RCC 7860 (cell line): ENCODE data around the gene ABCC3.
"Not testable (repeated sequence)": the region's sequence is repeated elsewhere in the genome, so short reads cannot be mapped to it uniquely, and the experiment has no call there.

Experiments used
- DNase-seq: peaks from one replicate; pipeline ENCODE4 v3.0.0-alpha.2; 2015; ENCODE audit warnings: low spot score
- FAIRE-seq: peaks from 2 replicates; lab custom pipeline; 2012; peaks lifted over from hg19 to GRCh38; lab: Jason Lieb, UNC

Gene ABCC3

GRCh38 chr17:50696365-50696879, 61.7 kb downstream of the ABCC3 start:
- no peak for DNase-seq
- FAIRE-seq, result no peak

- FAIRE-seq (no peak), DNase-seq (no peak)
These were observed 62.4 kb downstream of the ABCC3 start for GRCh38 chr17:50697062-50697461.

- DNase-seq (no peak), FAIRE-seq (no peak)
These were observed 63.1 kb downstream of the ABCC3 start for GRCh38 chr17:50697663-50698272.

- DNase-seq, result no peak
- FAIRE-seq, result no peak
These were observed 64.7 kb downstream of the ABCC3 start for GRCh38 chr17:50699410-50699809.

- DNase-seq (no peak), FAIRE-seq (no peak)
These were observed 68.5 kb downstream of the ABCC3 start for GRCh38 chr17:50703162-50703561.

- peak; percentile 18 for FAIRE-seq
- peak; percentile 86 for DNase-seq
These were observed 72.8 kb downstream of the ABCC3 start, which contains the start of gene ANKRD40 for GRCh38 chr17:50707289-50708049. Gene ANKRD40, minus strand, starts transcription at chr17:50707914. Its CDS starts 260 bp downstream, at chr17:50707654.

GRCh38 chr17:50708050-50709000, 73.6 kb downstream of the ABCC3 start:
- no peak for FAIRE-seq
- no peak for DNase-seq

GRCh38 chr17:50709053-50709452, 74.4 kb downstream of the ABCC3 start:
- FAIRE-seq, DNase-seq: not testable (repeated sequence)

GRCh38 chr17:50710025-50710424, 75.3 kb downstream of the ABCC3 start:
- DNase-seq (no peak), FAIRE-seq (no peak)

GRCh38 chr17:50710650-50711049, 76.0 kb downstream of the ABCC3 start:
- no peak for DNase-seq
- FAIRE-seq, result no peak

- FAIRE-seq (no peak), DNase-seq (no peak)
These were observed 78.0 kb downstream of the ABCC3 start for GRCh38 chr17:50712641-50713040.

- no peak for DNase-seq
- FAIRE-seq, result no peak
These were observed 80.8 kb downstream of the ABCC3 start for GRCh38 chr17:50715471-50715870.

GRCh38 chr17:50719144-50719923, 84.7 kb downstream of the ABCC3 start, which contains the start of gene LUC7L3:
Gene LUC7L3, plus strand, starts transcription at chr17:50719603. Its CDS starts 130 bp downstream, at chr17:50719733.
- DNase-seq (peak; percentile 85), FAIRE-seq (no peak)

- DNase-seq, result no peak
- no peak for FAIRE-seq
These were observed 85.5 kb downstream of the ABCC3 start for GRCh38 chr17:50719924-50720794.

- FAIRE-seq (no peak), DNase-seq (no peak)
These were observed 86.7 kb downstream of the ABCC3 start for GRCh38 chr17:50721194-50722010.

GRCh38 chr17:50722746-50723145, 88.1 kb downstream of the ABCC3 start:
- FAIRE-seq (no peak), DNase-seq (no peak)

GRCh38 chr17:50724622-50725021, 89.9 kb downstream of the ABCC3 start:
- DNase-seq, FAIRE-seq: not testable (repeated sequence)
